ENCODE data around the gene LRMDA.

Gene LRMDA

GRCh38 chr10:76549171-76549570, 1117.7 kb downstream of the LRMDA start:
- in situ Hi-C loops (cut with HindIII; ENCODE audit: low sequenced_read_pairs), result no loop called here
- no peak for DNase-seq (ENCODE audit: low read depth)
- TF ChIP-seq CTCF (IDR thresholded peaks at IDR 0.05; ENCODE audit: low read depth, low read length, missing control alignments), result no peak
- no peak overlapping the region for H3K4me3 ChIP-seq (ENCODE audit: low read depth, low read length)

DNA sequence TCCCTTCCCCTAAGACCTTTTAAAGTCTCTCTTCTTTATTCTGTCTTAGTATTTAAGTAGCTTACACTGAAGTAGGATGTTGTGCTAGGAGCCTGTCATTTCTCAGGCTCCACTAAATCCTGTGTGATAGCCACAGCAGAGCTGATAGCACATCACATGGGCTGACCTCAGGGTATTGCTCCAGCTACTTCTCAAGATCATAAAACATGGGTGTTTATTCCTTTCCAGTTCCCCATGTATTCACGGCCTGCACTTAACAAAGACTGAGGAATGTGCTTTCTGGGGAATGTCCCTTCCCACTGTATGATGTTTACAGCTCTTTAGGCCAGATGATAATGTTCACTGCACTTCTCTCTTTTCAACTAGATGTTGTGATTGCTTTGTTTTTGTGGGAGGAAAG, 1119.4 kb downstream of the LRMDA start:
- DNase-seq (ENCODE audit: low read depth), result no peak
- no peak for TF ChIP-seq CTCF (IDR thresholded peaks at IDR 0.05; ENCODE audit: low read depth, low read length, missing control alignments)
- in situ Hi-C loops (cut with HindIII; ENCODE audit: low sequenced_read_pairs), result no loop called here
- H3K4me3 ChIP-seq (ENCODE audit: low read depth, low read length), result no peak overlapping the region

- DNase-seq (ENCODE audit: low read depth), result no peak
- no peak overlapping the region for H3K4me3 ChIP-seq (ENCODE audit: low read depth, low read length)
- in situ Hi-C loops (cut with HindIII; ENCODE audit: low sequenced_read_pairs), result no loop called here
- no peak for TF ChIP-seq CTCF (IDR thresholded peaks at IDR 0.05; ENCODE audit: low read depth, low read length, missing control alignments)
Observed at GRCh38 chr10:76552091-76552873, 1120.9 kb downstream of the LRMDA start.

GRCh38 chr10:76553263-76554032, 1122.0 kb downstream of the LRMDA start:
- no peak for TF ChIP-seq CTCF (IDR thresholded peaks at IDR 0.05; ENCODE audit: low read depth, low read length, missing control alignments)
- no peak overlapping the region for H3K4me3 ChIP-seq (ENCODE audit: low read depth, low read length)
- DNase-seq (ENCODE audit: low read depth), result no peak
- in situ Hi-C loops (cut with HindIII; ENCODE audit: low sequenced_read_pairs), result no loop called here

DNA sequence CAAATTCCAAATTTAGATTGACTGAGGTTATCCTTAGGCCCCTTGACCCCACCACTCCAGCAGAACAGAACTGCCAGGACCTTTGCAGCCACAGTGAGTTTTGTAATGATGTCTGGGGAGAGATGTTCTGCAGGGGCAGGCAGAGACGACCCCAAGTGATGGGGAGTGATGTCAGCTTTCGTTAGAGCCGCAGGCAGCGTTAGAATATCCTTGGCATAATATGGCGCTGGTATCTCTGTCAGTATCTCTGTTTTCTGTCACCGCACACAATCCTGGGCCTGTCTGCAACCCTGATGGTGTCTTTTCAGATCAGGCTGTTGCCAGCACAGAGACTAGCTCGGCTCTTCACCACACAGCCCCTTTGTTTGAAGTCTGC, 1122.6 kb downstream of the LRMDA start:
- no peak for TF ChIP-seq CTCF (IDR thresholded peaks at IDR 0.05; ENCODE audit: low read depth, low read length, missing control alignments)
- in situ Hi-C loops (cut with HindIII; ENCODE audit: low sequenced_read_pairs), result no loop called here
- no peak for DNase-seq (ENCODE audit: low read depth)
- H3K4me3 ChIP-seq (ENCODE audit: low read depth, low read length), result no peak overlapping the region

GRCh38 chr10:76554478-76554877, 1123.1 kb downstream of the LRMDA start:
- in situ Hi-C loops (cut with HindIII; ENCODE audit: low sequenced_read_pairs), result no loop called here
- no peak overlapping the region for H3K4me3 ChIP-seq (ENCODE audit: low read depth, low read length)
- no peak for TF ChIP-seq CTCF (IDR thresholded peaks at IDR 0.05; ENCODE audit: low read depth, low read length, missing control alignments)
- no peak for DNase-seq (ENCODE audit: low read depth)

All from astrocyte of the cerebellum (primary cell).